ENCODE data around the gene B3GNT7.

DNA sequence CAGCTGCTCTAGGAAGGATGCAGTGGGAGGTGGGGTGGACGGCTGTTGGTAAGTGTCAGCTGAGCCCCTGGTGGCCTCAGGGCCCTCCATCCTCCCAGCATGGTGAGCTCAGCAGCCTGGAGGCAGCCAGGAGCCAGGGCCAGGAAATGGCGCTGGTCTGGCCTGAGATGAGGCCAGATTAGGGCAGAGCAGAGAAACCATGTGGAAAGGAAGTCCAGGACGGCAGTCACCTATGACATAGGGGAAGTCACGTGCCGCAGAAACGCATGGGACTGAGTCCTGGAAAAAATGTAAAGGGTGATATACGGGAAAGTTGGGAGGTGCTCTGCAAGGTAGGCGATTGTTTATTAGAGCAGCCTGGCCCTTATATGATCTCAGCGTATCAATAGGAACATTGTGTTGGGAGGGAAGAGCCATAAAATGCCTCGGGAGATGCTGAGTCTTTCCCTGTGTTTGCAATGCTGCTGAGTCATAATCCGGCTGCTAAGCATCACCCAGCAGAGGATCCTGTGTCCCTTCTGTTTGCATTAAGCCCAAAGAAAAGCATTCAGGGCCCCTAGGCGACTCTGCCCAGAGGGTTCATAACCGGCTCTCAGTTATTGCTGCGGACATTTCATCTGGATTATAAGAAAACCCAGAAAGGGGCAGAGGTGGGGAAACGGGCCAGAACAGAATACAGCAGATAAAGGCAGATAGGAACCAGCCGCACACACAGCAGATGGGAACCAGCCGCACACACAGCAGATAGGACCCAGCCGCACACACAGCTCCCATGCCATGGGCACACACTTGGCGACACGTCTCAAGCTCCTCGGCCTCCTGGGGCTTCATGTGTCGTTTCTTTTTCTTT is 30.3 kb upstream of the B3GNT7 start:
- TF ChIP-seq POLR2AphosphoS5 (IDR thresholded peaks at IDR 0.05) (peak in 2 of 3 donors; percentile 22 to 45), POLR2A (IDR thresholded peaks at IDR 0.05) (no peak)
- TF ChIP-seq, protein P1, sequence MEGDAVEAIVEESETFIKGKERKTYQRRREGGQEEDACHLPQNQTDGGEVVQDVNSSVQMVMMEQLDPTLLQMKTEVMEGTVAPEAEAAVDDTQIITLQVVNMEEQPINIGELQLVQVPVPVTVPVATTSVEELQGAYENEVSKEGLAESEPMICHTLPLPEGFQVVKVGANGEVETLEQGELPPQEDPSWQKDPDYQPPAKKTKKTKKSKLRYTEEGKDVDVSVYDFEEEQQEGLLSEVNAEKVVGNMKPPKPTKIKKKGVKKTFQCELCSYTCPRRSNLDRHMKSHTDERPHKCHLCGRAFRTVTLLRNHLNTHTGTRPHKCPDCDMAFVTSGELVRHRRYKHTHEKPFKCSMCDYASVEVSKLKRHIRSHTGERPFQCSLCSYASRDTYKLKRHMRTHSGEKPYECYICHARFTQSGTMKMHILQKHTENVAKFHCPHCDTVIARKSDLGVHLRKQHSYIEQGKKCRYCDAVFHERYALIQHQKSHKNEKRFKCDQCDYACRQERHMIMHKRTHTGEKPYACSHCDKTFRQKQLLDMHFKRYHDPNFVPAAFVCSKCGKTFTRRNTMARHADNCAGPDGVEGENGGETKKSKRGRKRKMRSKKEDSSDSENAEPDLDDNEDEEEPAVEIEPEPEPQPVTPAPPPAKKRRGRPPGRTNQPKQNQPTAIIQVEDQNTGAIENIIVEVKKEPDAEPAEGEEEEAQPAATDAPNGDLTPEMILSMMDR (IDR thresholded peaks at IDR 0.05 in 8 of 11, conservative IDR thresholded peaks at IDR 0.05 in 3 of 11): no peak

Measured in spleen (tissue), 7 donors.